CD4-positive, alpha-beta T cell treated with Interleukin-1 beta for 1 hour (primary cell): ENCODE measurements around the gene PDIK1L.
"Not testable (repeated sequence)": the region's sequence is repeated elsewhere in the genome, so short reads cannot be mapped to it uniquely, and the experiment has no call there.

Experiments used
- DNase-seq, 2 donors: peaks; one replicate each; pipeline ENCODE4 v3.0.0-alpha.2; 2020 to 2022

The PDIK1L gene

GRCh38 chr1:26092422-26092821, 19.2 kb upstream of the PDIK1L start:
- no peak for DNase-seq

- not testable (repeated sequence) for DNase-seq
These were observed 18.1 kb upstream of the PDIK1L start for GRCh38 chr1:26093569-26093968.

- no peak for DNase-seq
These were observed 17.5 kb upstream of the PDIK1L start for GRCh38 chr1:26094076-26094669.

- DNase-seq: no peak
These were observed 16.8 kb upstream of the PDIK1L start for GRCh38 chr1:26094677-26095383.

- no peak for DNase-seq
These were observed 15.2 kb upstream of the PDIK1L start for GRCh38 chr1:26096471-26096870.

GRCh38 chr1:26097696-26098095, 13.9 kb upstream of the PDIK1L start:
- no peak for DNase-seq

- DNase-seq: no peak
These were observed 13.0 kb upstream of the PDIK1L start for GRCh38 chr1:26098602-26099001.

- no peak for DNase-seq
These were observed 11.8 kb upstream of the PDIK1L start for GRCh38 chr1:26099780-26100179.

- not testable (repeated sequence) for DNase-seq
These were observed 11.4 kb upstream of the PDIK1L start for GRCh38 chr1:26100204-26100603.

- no peak for DNase-seq
These were observed 9.5 kb upstream of the PDIK1L start for GRCh38 chr1:26102119-26102518.

- no peak for DNase-seq
These were observed 9.1 kb upstream of the PDIK1L start for GRCh38 chr1:26102526-26102925.

- not testable (repeated sequence) for DNase-seq
These were observed 6.4 kb upstream of the PDIK1L start for GRCh38 chr1:26105226-26105548.

- DNase-seq: no peak
These were observed 2.1 kb upstream of the PDIK1L start for GRCh38 chr1:26109229-26110164.

GRCh38 chr1:26110731-26111529, 694 bp upstream of the PDIK1L start:
- DNase-seq: peak; percentile 70 to 78

GRCh38 chr1:26112407-26112775, 767 bp downstream of the PDIK1L start:
- peak in 1 of 2 donors; percentile 17 for DNase-seq

- no peak for DNase-seq
These were observed 2.7 kb downstream of the PDIK1L start for GRCh38 chr1:26114165-26114927.

GRCh38 chr1:26119892-26120608, 8.4 kb downstream of the PDIK1L start:
- DNase-seq: no peak

GRCh38 chr1:26121854-26122773, 10.5 kb downstream of the PDIK1L start:
- no peak for DNase-seq

GRCh38 chr1:26122988-26123973, 11.7 kb downstream of the PDIK1L start:
- peak in 1 of 2 donors; percentile 24 for DNase-seq
